ENCODE results near the gene TYMP. TPM values are rescaled to one million over a fixed set of nuclear protein-coding genes. Genes with fewer than 3 reads are reported as not detected.

The TYMP gene
- total RNA-seq, 1 experiment from 2014 or later: 1.5 TPM

DNA sequence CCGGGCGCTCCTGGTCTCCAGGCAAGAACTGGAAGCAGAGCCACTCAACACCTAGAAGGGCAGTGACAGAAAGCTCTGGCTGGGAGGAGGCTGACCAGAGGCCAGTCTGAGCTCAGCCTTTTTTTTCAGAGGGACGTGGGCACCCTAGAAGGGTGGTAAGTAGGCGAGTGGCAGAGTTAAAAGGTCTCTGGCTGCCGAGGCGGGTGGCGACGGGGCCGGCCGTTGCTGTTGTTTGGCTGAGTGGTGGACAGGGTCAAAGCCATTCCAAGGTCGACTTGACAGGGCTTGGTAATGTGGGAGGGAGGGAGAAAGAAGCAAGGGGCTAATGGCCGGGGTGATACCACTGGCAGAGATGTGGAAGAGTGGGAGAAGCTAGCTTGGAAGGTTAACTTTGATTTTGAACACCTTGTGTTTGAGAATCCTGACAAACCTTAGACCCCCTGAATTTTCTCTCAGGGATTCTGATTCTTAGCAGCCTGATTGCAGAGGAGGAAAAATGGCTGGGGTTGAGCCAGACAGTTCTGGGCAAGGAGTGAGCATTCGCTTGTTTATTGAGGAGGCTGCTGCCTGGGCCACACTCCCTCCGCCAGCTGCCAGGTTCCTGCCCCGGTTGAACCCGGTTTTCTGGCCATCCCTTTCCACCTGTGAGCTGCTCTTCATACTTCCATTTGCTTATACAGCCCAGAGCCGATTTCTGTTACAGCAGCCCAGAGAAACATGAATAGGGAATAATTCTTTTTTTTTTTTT is 33.8 kb upstream of the TYMP start (continued):
- TF ChIP-seq ATF6 (CRISPR knock-in tag; IDR thresholded peaks at IDR 0.05) (no peak), CREB1 (CRISPR knock-in tag; IDR thresholded peaks at IDR 0.05) (no peak)

- ChIA-PET POLR2A (interaction anchor here (1.0 to 1.2 kb wide), 2 partner anchors 37 to 55 kb away, joined by 3 read pairs; partner anchors contain the start of genes LMF2, NCAPH2 and SCO2), CTCF (interaction anchor here (0.6 to 2.8 kb wide), 41 partner anchors 8 to 221 kb away, joined by 3 to 42 read pairs (median 5); partner anchors contain the start of genes ARSA, CHKB, CPT1B and KLHDC7B)
- Mint-ChIP-seq H3K36me3 (no peaks in the 10 kb centered on the region), H3K9me3 (no peaks in the 10 kb centered on the region), H3K4me1 (peaks cover 10% of the 10 kb centered on the region), H3K27me3 (ENCODE audit: low read depth) (peaks cover 39% of the 10 kb centered on the region), H3K27ac (no peak within 1 kb of the TSS), H3K4me3 (peak within 1 kb of the TSS; percentile 83)
- ATAC-seq: peak; percentile 96
- peak; percentile 98 for DNase-seq (ENCODE audit: low spot score)
- TF ChIP-seq NR1H2 (CRISPR knock-in tag; IDR thresholded peaks at IDR 0.05): no peak
- TF ChIP-seq GTF2I (CRISPR knock-in tag; conservative IDR thresholded peaks at IDR 0.05): no peak
- 0 out of 2 replicates have a peak, but pooled peaks have one; percentile 17 for TF ChIP-seq USF2 (CRISPR knock-in tag; IDR thresholded peaks at IDR 0.05)
- TF ChIP-seq, protein P1, sequence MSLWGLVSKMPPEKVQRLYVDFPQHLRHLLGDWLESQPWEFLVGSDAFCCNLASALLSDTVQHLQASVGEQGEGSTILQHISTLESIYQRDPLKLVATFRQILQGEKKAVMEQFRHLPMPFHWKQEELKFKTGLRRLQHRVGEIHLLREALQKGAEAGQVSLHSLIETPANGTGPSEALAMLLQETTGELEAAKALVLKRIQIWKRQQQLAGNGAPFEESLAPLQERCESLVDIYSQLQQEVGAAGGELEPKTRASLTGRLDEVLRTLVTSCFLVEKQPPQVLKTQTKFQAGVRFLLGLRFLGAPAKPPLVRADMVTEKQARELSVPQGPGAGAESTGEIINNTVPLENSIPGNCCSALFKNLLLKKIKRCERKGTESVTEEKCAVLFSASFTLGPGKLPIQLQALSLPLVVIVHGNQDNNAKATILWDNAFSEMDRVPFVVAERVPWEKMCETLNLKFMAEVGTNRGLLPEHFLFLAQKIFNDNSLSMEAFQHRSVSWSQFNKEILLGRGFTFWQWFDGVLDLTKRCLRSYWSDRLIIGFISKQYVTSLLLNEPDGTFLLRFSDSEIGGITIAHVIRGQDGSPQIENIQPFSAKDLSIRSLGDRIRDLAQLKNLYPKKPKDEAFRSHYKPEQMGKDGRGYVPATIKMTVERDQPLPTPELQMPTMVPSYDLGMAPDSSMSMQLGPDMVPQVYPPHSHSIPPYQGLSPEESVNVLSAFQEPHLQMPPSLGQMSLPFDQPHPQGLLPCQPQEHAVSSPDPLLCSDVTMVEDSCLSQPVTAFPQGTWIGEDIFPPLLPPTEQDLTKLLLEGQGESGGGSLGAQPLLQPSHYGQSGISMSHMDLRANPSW (CRISPR knock-in tag; conservative IDR thresholded peaks at IDR 0.05; ENCODE audit: low read depth): no peak
- no peak for TF ChIP-seq TEAD1 (CRISPR knock-in tag; IDR thresholded peaks at IDR 0.05)
- no peak for TF ChIP-seq MXD4 (CRISPR knock-in tag; IDR thresholded peaks at IDR 0.05; ENCODE audit: borderline replicate concordance)
- TF ChIP-seq ESRRA (CRISPR knock-in tag; IDR thresholded peaks at IDR 0.05; ENCODE audit: borderline replicate concordance): no peak
- TF ChIP-seq SP1 (CRISPR knock-in tag; conservative IDR thresholded peaks at IDR 0.05): peak; percentile 98
- no peak for TF ChIP-seq HMGA2 (CRISPR knock-in tag; IDR thresholded peaks at IDR 0.05)
- TF ChIP-seq FOXK1 (CRISPR knock-in tag; IDR thresholded peaks at IDR 0.05): no peak
- TF ChIP-seq, protein P2, sequence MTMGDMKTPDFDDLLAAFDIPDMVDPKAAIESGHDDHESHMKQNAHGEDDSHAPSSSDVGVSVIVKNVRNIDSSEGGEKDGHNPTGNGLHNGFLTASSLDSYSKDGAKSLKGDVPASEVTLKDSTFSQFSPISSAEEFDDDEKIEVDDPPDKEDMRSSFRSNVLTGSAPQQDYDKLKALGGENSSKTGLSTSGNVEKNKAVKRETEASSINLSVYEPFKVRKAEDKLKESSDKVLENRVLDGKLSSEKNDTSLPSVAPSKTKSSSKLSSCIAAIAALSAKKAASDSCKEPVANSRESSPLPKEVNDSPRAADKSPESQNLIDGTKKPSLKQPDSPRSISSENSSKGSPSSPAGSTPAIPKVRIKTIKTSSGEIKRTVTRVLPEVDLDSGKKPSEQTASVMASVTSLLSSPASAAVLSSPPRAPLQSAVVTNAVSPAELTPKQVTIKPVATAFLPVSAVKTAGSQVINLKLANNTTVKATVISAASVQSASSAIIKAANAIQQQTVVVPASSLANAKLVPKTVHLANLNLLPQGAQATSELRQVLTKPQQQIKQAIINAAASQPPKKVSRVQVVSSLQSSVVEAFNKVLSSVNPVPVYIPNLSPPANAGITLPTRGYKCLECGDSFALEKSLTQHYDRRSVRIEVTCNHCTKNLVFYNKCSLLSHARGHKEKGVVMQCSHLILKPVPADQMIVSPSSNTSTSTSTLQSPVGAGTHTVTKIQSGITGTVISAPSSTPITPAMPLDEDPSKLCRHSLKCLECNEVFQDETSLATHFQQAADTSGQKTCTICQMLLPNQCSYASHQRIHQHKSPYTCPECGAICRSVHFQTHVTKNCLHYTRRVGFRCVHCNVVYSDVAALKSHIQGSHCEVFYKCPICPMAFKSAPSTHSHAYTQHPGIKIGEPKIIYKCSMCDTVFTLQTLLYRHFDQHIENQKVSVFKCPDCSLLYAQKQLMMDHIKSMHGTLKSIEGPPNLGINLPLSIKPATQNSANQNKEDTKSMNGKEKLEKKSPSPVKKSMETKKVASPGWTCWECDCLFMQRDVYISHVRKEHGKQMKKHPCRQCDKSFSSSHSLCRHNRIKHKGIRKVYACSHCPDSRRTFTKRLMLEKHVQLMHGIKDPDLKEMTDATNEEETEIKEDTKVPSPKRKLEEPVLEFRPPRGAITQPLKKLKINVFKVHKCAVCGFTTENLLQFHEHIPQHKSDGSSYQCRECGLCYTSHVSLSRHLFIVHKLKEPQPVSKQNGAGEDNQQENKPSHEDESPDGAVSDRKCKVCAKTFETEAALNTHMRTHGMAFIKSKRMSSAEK (CRISPR knock-in tag; IDR thresholded peaks at IDR 0.05; ENCODE audit: borderline replicate concordance): no peak
- TF ChIP-seq, protein P3, sequence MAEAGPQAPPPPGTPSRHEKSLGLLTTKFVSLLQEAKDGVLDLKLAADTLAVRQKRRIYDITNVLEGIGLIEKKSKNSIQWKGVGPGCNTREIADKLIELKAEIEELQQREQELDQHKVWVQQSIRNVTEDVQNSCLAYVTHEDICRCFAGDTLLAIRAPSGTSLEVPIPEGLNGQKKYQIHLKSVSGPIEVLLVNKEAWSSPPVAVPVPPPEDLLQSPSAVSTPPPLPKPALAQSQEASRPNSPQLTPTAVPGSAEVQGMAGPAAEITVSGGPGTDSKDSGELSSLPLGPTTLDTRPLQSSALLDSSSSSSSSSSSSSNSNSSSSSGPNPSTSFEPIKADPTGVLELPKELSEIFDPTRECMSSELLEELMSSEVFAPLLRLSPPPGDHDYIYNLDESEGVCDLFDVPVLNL (CRISPR knock-in tag; IDR thresholded peaks at IDR 0.05; ENCODE audit: borderline replicate concordance, low read depth): no peak
- peak; percentile 58 for TF ChIP-seq NFYB (CRISPR knock-in tag; conservative IDR thresholded peaks at IDR 0.05; ENCODE audit: low read depth)
- peak; percentile 75 for TF ChIP-seq GABPB1 (CRISPR knock-in tag; IDR thresholded peaks at IDR 0.05)
- no peak for TF ChIP-seq GRHL2 (CRISPR knock-in tag; IDR thresholded peaks at IDR 0.05; ENCODE audit: insufficient replicate concordance, severe bottlenecking)
- TF ChIP-seq CREB1 (CRISPR knock-in tag; IDR thresholded peaks at IDR 0.05): no peak
- no peak for TF ChIP-seq ZNF232 (CRISPR knock-in tag; IDR thresholded peaks at IDR 0.05)
- no peak for TF ChIP-seq ZNF423 (CRISPR knock-in tag; IDR thresholded peaks at IDR 0.05)
- no peak for TF ChIP-seq NFATC4 (CRISPR knock-in tag; IDR thresholded peaks at IDR 0.05)
Measured at GRCh38 chr22:50562523-50563412, 33.0 kb upstream of the TYMP start, which contains the start of gene SYCE3. SYCE3 (minus strand) TSS chr22:50562919; CDS start chr22:50556405, 6,514 bp downstream.

All from WTC11 (cell line).